ENCODE data around the gene IZUMO1R.

IZUMO1R gene

GRCh38 chr11:94325681-94326080, 21.3 kb downstream of the IZUMO1R start:
- CTCF ChIA-PET: interaction anchor here (0.7 kb wide), 1 partner anchor 176 kb away, joined by 3 read pairs; no protein-coding TSS in a partner anchor
- WGBS (ENCODE audit: insufficient coverage): 40% methylated on average over 1 of the region's 1 CpG

GRCh38 chr11:94326947-94327346, 22.6 kb downstream of the IZUMO1R start:
- WGBS (ENCODE audit: insufficient coverage): 86% methylated on average over 1 of the region's 3 CpGs
- Histone ChIP-seq H3K36me3 (ENCODE audit: control insufficient read depth in 4 of 4, insufficient read depth in 4 of 4, low read length in 3 of 4) (no peaks in the 10 kb centered on the region), H3K27me3 (replicated peaks in 2 of 5; ENCODE audit: control insufficient read depth in 4 of 5, insufficient read depth in 5 of 5, low read length in 4 of 5) (peaks cover 0 to 2% (median 0%) of the 10 kb centered on the region in 5 experiments), H3K9me3 (ENCODE audit: control extremely low read depth in 1 of 5, control insufficient read depth in 4 of 5, insufficient read depth in 2 of 5, low read depth in 1 of 5, low read length in 4 of 5) (no peaks in the 10 kb centered on the region), H3K4me3 (ENCODE audit: control insufficient read depth in 1 of 7, extremely low read depth in 1 of 7, insufficient read depth in 4 of 7, low read depth in 2 of 7, low read length in 6 of 7) (no peak overlapping the region), H3K4me1 (ENCODE audit: control extremely low read depth in 1 of 4, control insufficient read depth in 4 of 4, insufficient read depth in 4 of 4, low read length in 3 of 4) (no peaks in the 10 kb centered on the region), H3K27ac (ENCODE audit: insufficient read depth in 1 of 2, low read depth in 1 of 2, low read length in 2 of 2, poor library complexity in 1 of 2, severe bottlenecking in 2 of 2) (no peak overlapping the region)
- DNase-seq: no peak
- CTCF ChIA-PET: interaction anchor here (0.7 kb wide), 1 partner anchor 190 kb away, joined by 3 read pairs; no protein-coding TSS in a partner anchor
- POLR2A ChIA-PET: no interaction called here

More at GRCh38 chr11:94325681-94326080, 21.3 kb downstream of the IZUMO1R start:
- Histone ChIP-seq H3K4me3 (ENCODE audit: control insufficient read depth in 1 of 7, extremely low read depth in 1 of 7, insufficient read depth in 4 of 7, low read depth in 2 of 7, low read length in 6 of 7) (no peak overlapping the region), H3K27me3 (replicated peaks in 2 of 5; ENCODE audit: control insufficient read depth in 4 of 5, insufficient read depth in 5 of 5, low read length in 4 of 5) (peaks cover 0 to 2% (median 0%) of the 10 kb centered on the region in 5 experiments), H3K9me3 (ENCODE audit: control extremely low read depth in 1 of 5, control insufficient read depth in 4 of 5, insufficient read depth in 2 of 5, low read depth in 1 of 5, low read length in 4 of 5) (no peaks in the 10 kb centered on the region), H3K4me1 (ENCODE audit: control extremely low read depth in 1 of 4, control insufficient read depth in 4 of 4, insufficient read depth in 4 of 4, low read length in 3 of 4) (no peaks in the 10 kb centered on the region), H3K36me3 (ENCODE audit: control insufficient read depth in 4 of 4, insufficient read depth in 4 of 4, low read length in 3 of 4) (no peaks in the 10 kb centered on the region), H3K27ac (ENCODE audit: insufficient read depth in 1 of 2, low read depth in 1 of 2, low read length in 2 of 2, poor library complexity in 1 of 2, severe bottlenecking in 2 of 2) (no peak overlapping the region)
- POLR2A ChIA-PET: no interaction called here
- peak; percentile 24 to 51 (median 50) for DNase-seq

- 95% methylated on average over 4 of the region's 6 CpGs for WGBS (ENCODE audit: insufficient coverage)
- ChIA-PET POLR2A (no interaction called here), CTCF (no interaction called here)
- Histone ChIP-seq H3K27me3 (replicated peaks in 2 of 5; ENCODE audit: control insufficient read depth in 4 of 5, insufficient read depth in 5 of 5, low read length in 4 of 5) (peaks cover 0 to 2% (median 0%) of the 10 kb centered on the region in 5 experiments), H3K4me3 (ENCODE audit: control insufficient read depth in 1 of 7, extremely low read depth in 1 of 7, insufficient read depth in 4 of 7, low read depth in 2 of 7, low read length in 6 of 7) (no peak overlapping the region), H3K36me3 (ENCODE audit: control insufficient read depth in 4 of 4, insufficient read depth in 4 of 4, low read length in 3 of 4) (no peaks in the 10 kb centered on the region), H3K27ac (ENCODE audit: insufficient read depth in 1 of 2, low read depth in 1 of 2, low read length in 2 of 2, poor library complexity in 1 of 2, severe bottlenecking in 2 of 2) (no peak overlapping the region), H3K4me1 (ENCODE audit: control extremely low read depth in 1 of 4, control insufficient read depth in 4 of 4, insufficient read depth in 4 of 4, low read length in 3 of 4) (no peaks in the 10 kb centered on the region), H3K9me3 (ENCODE audit: control extremely low read depth in 1 of 5, control insufficient read depth in 4 of 5, insufficient read depth in 2 of 5, low read depth in 1 of 5, low read length in 4 of 5) (no peaks in the 10 kb centered on the region)
- DNase-seq: no peak
These were observed 24.3 kb downstream of the IZUMO1R start for GRCh38 chr11:94328587-94329080.

- CTCF ChIA-PET: no interaction called here
- 94% methylated on average over 3 of the region's 3 CpGs for WGBS (ENCODE audit: insufficient coverage)
These were observed 25.1 kb downstream of the IZUMO1R start for GRCh38 chr11:94329501-94329900.

GRCh38 chr11:94330789-94331188, 26.4 kb downstream of the IZUMO1R start:
- POLR2A ChIA-PET: no interaction called here
- Histone ChIP-seq H3K4me3 (ENCODE audit: control insufficient read depth in 1 of 7, extremely low read depth in 1 of 7, insufficient read depth in 4 of 7, low read depth in 2 of 7, low read length in 6 of 7) (no peak overlapping the region), H3K4me1 (ENCODE audit: control extremely low read depth in 1 of 4, control insufficient read depth in 4 of 4, insufficient read depth in 4 of 4, low read length in 3 of 4) (no peaks in the 10 kb centered on the region), H3K36me3 (ENCODE audit: control insufficient read depth in 4 of 4, insufficient read depth in 4 of 4, low read length in 3 of 4) (no peaks in the 10 kb centered on the region), H3K9me3 (ENCODE audit: control extremely low read depth in 1 of 5, control insufficient read depth in 4 of 5, insufficient read depth in 2 of 5, low read depth in 1 of 5, low read length in 4 of 5) (no peaks in the 10 kb centered on the region), H3K27me3 (replicated peaks in 2 of 5; ENCODE audit: control insufficient read depth in 4 of 5, insufficient read depth in 5 of 5, low read length in 4 of 5) (peaks cover 0 to 3% (median 0%) of the 10 kb centered on the region in 5 experiments), H3K27ac (ENCODE audit: insufficient read depth in 1 of 2, low read depth in 1 of 2, low read length in 2 of 2, poor library complexity in 1 of 2, severe bottlenecking in 2 of 2) (no peak overlapping the region)
- CTCF ChIA-PET: no interaction called here
- WGBS (ENCODE audit: insufficient coverage): no CpG with 5 or more reads among the region's 2 CpGs
- DNase-seq: no peak

More at GRCh38 chr11:94329501-94329900, 25.1 kb downstream of the IZUMO1R start:
- POLR2A ChIA-PET: no interaction called here
- Histone ChIP-seq H3K27ac (ENCODE audit: insufficient read depth in 1 of 2, low read depth in 1 of 2, low read length in 2 of 2, poor library complexity in 1 of 2, severe bottlenecking in 2 of 2) (no peak overlapping the region), H3K27me3 (replicated peaks in 2 of 5; ENCODE audit: control insufficient read depth in 4 of 5, insufficient read depth in 5 of 5, low read length in 4 of 5) (peaks cover 0 to 2% (median 0%) of the 10 kb centered on the region in 5 experiments), H3K9me3 (ENCODE audit: control extremely low read depth in 1 of 5, control insufficient read depth in 4 of 5, insufficient read depth in 2 of 5, low read depth in 1 of 5, low read length in 4 of 5) (no peaks in the 10 kb centered on the region), H3K4me1 (ENCODE audit: control extremely low read depth in 1 of 4, control insufficient read depth in 4 of 4, insufficient read depth in 4 of 4, low read length in 3 of 4) (no peaks in the 10 kb centered on the region), H3K36me3 (ENCODE audit: control insufficient read depth in 4 of 4, insufficient read depth in 4 of 4, low read length in 3 of 4) (no peaks in the 10 kb centered on the region), H3K4me3 (ENCODE audit: control insufficient read depth in 1 of 7, extremely low read depth in 1 of 7, insufficient read depth in 4 of 7, low read depth in 2 of 7, low read length in 6 of 7) (no peak overlapping the region)
- no peak for DNase-seq

GRCh38 chr11:94332814-94333213, 28.4 kb downstream of the IZUMO1R start:
- peaks cover 0 to 3% (median 0%) of the 10 kb centered on the region in 5 experiments for H3K27me3 ChIP-seq (replicated peaks in 2 of 5; ENCODE audit: control insufficient read depth in 4 of 5, insufficient read depth in 5 of 5, low read length in 4 of 5)
- no peak overlapping the region for H3K27ac ChIP-seq (ENCODE audit: insufficient read depth in 1 of 2, low read depth in 1 of 2, low read length in 2 of 2, poor library complexity in 1 of 2, severe bottlenecking in 2 of 2)
- DNase-seq: no peak
- no peak overlapping the region for H3K4me3 ChIP-seq (ENCODE audit: control insufficient read depth in 1 of 7, extremely low read depth in 1 of 7, insufficient read depth in 4 of 7, low read depth in 2 of 7, low read length in 6 of 7)
- H3K4me1 ChIP-seq (ENCODE audit: control extremely low read depth in 1 of 4, control insufficient read depth in 4 of 4, insufficient read depth in 4 of 4, low read length in 3 of 4): no peaks in the 10 kb centered on the region
- POLR2A ChIA-PET: no interaction called here
- CTCF ChIA-PET: no interaction called here
- no peaks in the 10 kb centered on the region for H3K9me3 ChIP-seq (ENCODE audit: control extremely low read depth in 1 of 5, control insufficient read depth in 4 of 5, insufficient read depth in 2 of 5, low read depth in 1 of 5, low read length in 4 of 5)
- H3K36me3 ChIP-seq (ENCODE audit: control insufficient read depth in 4 of 4, insufficient read depth in 4 of 4, low read length in 3 of 4): no peaks in the 10 kb centered on the region

- peaks cover 0 to 3% (median 0%) of the 10 kb centered on the region in 5 experiments for H3K27me3 ChIP-seq (replicated peaks in 2 of 5; ENCODE audit: control insufficient read depth in 4 of 5, insufficient read depth in 5 of 5, low read length in 4 of 5)
- H3K4me1 ChIP-seq (ENCODE audit: control extremely low read depth in 1 of 4, control insufficient read depth in 4 of 4, insufficient read depth in 4 of 4, low read length in 3 of 4): no peaks in the 10 kb centered on the region
- no peaks in the 10 kb centered on the region for H3K36me3 ChIP-seq (ENCODE audit: control insufficient read depth in 4 of 4, insufficient read depth in 4 of 4, low read length in 3 of 4)
- POLR2A ChIA-PET: no interaction called here
- WGBS (ENCODE audit: insufficient coverage): 93% methylated on average over 3 of the region's 6 CpGs
- no peak for DNase-seq
- CTCF ChIA-PET: no interaction called here
- no peak overlapping the region for H3K27ac ChIP-seq (ENCODE audit: insufficient read depth in 1 of 2, low read depth in 1 of 2, low read length in 2 of 2, poor library complexity in 1 of 2, severe bottlenecking in 2 of 2)
- no peak overlapping the region for H3K4me3 ChIP-seq (ENCODE audit: control insufficient read depth in 1 of 7, extremely low read depth in 1 of 7, insufficient read depth in 4 of 7, low read depth in 2 of 7, low read length in 6 of 7)
- no peaks in the 10 kb centered on the region for H3K9me3 ChIP-seq (ENCODE audit: control extremely low read depth in 1 of 5, control insufficient read depth in 4 of 5, insufficient read depth in 2 of 5, low read depth in 1 of 5, low read length in 4 of 5)
These were observed 31.7 kb downstream of the IZUMO1R start for GRCh38 chr11:94336033-94336432.
